A549 (cell line): ENCODE data around the gene ATP9B.

ENCODE experiments used
- JUNB ChIP-seq: fragments of >200 bp; sonication (Bioruptor Twin); formaldehyde crosslinking; IDR thresholded peaks from 2 replicates; pipeline ENCODE4 v1.6.1; 2016
- POLR2A ChIP-seq: IDR thresholded peaks from 2 replicates; pipeline ENCODE4 v1.6.1; 2012; ENCODE audit warnings: mild to moderate bottlenecking, low read length
- TF ChIP-seq, protein P1 (sequence below): fragments of >200 bp; sonication (Bioruptor Twin); formaldehyde crosslinking; IDR thresholded peaks from 3 replicates; pipeline ENCODE4 v1.5.1; 2016

DNA sequence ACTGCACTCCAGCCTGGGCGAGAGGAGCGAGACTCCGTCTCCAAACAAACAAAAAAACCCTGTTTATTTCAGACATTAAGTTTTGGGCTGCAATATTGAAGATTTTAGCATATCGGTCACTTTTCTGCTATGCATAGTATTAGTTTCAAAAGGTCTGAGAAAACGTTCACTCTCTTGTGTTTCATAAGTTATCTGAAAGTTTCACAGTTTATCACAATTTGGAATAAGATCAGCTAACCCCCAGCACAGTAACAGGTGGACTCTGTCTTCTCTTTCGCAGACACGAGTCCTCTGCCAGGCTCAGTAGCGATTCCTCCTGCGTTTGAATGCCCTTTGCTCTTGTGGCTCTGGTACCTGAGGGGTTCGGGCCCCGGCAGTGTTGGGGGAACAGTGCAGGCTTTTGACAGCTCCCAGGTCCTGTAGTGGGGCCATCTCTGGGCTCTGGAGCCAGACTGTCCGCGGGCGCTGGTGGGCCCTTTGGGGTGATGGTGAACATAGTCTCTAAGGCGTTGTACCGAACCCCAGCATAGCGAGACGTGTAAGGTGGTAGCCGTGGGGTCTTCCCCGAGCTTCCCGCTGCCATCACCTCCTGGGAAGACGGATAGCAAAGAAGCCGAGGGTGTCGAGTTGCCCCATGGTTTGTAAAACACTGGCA lies 347.0 kb downstream of the ATP9B start:
- TF ChIP-seq, protein P1, sequence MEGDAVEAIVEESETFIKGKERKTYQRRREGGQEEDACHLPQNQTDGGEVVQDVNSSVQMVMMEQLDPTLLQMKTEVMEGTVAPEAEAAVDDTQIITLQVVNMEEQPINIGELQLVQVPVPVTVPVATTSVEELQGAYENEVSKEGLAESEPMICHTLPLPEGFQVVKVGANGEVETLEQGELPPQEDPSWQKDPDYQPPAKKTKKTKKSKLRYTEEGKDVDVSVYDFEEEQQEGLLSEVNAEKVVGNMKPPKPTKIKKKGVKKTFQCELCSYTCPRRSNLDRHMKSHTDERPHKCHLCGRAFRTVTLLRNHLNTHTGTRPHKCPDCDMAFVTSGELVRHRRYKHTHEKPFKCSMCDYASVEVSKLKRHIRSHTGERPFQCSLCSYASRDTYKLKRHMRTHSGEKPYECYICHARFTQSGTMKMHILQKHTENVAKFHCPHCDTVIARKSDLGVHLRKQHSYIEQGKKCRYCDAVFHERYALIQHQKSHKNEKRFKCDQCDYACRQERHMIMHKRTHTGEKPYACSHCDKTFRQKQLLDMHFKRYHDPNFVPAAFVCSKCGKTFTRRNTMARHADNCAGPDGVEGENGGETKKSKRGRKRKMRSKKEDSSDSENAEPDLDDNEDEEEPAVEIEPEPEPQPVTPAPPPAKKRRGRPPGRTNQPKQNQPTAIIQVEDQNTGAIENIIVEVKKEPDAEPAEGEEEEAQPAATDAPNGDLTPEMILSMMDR, result no peak
- TF ChIP-seq JUNB, result no peak
- no peak for TF ChIP-seq POLR2A
